Cerebellar cortex (tissue), 1 donor: ENCODE results near the gene TYMS.

Source experiments
- DNase-seq: peaks from one replicate; pipeline ENCODE4 v3.0.0-alpha.2; 2015; ENCODE audit warnings: low spot score

TYMS gene

GRCh38 chr18:657311-658000 is at the start of gene TYMS:
Gene TYMS (plus strand): TSS chr18:657653. CDS start chr18:657743, 90 bp downstream.
- DNase-seq: peak; percentile 62

GRCh38 chr18:607930-608329 is 49.5 kb upstream of the TYMS start:
- no peak for DNase-seq

GRCh38 chr18:610214-610928 is 47.1 kb upstream of the TYMS start:
- DNase-seq: no peak

GRCh38 chr18:612156-612555 is 45.3 kb upstream of the TYMS start:
- no peak for DNase-seq

- no peak for DNase-seq
Observed at GRCh38 chr18:614193-614592, 43.3 kb upstream of the TYMS start.

GRCh38 chr18:615092-615521 is 42.3 kb upstream of the TYMS start:
- no peak for DNase-seq

- DNase-seq: no peak
Observed at GRCh38 chr18:615773-616172, 41.7 kb upstream of the TYMS start.

GRCh38 chr18:616380-616995 is 41.0 kb upstream of the TYMS start:
- DNase-seq: peak; percentile 35

GRCh38 chr18:617970-618504 is 39.4 kb upstream of the TYMS start:
- DNase-seq: no peak

- no peak for DNase-seq
Observed at GRCh38 chr18:618618-619017, 38.8 kb upstream of the TYMS start.

- no peak for DNase-seq
Observed at GRCh38 chr18:621291-622043, 36.0 kb upstream of the TYMS start.

GRCh38 chr18:622289-622688 is 35.2 kb upstream of the TYMS start:
- no peak for DNase-seq

GRCh38 chr18:623761-624620 is 33.5 kb upstream of the TYMS start:
- DNase-seq: peak; percentile 53

- no peak for DNase-seq
Observed at GRCh38 chr18:627231-627630, 30.2 kb upstream of the TYMS start.

- DNase-seq: no peak
Observed at GRCh38 chr18:629269-630150, 27.9 kb upstream of the TYMS start.

GRCh38 chr18:631560-631959 is 25.9 kb upstream of the TYMS start:
- DNase-seq: no peak

- no peak for DNase-seq
Observed at GRCh38 chr18:634551-635045, 22.9 kb upstream of the TYMS start.

GRCh38 chr18:635171-635570 is 22.3 kb upstream of the TYMS start:
- DNase-seq: no peak

- DNase-seq: no peak
Observed at GRCh38 chr18:641224-641623, 16.2 kb upstream of the TYMS start.

GRCh38 chr18:644395-645004 is 13.0 kb upstream of the TYMS start:
- DNase-seq: no peak
